ENCODE data around the gene VPS8.

VPS8 gene

GRCh38 chr3:184796551-184796950 is 15.4 kb upstream of the VPS8 start:
- DNase-seq (ENCODE audit: low read depth), result no peak
- no peak for TF ChIP-seq CTCF (conservative IDR thresholded peaks at IDR 0.05; ENCODE audit: low read depth, low read length)
- H3K4me3 ChIP-seq (ENCODE audit: low read length), result no peak overlapping the region

GRCh38 chr3:184796954-184797353 is 15.0 kb upstream of the VPS8 start:
- DNase-seq (ENCODE audit: low read depth), result no peak
- no peak for TF ChIP-seq CTCF (conservative IDR thresholded peaks at IDR 0.05; ENCODE audit: low read depth, low read length)
- no peak overlapping the region for H3K4me3 ChIP-seq (ENCODE audit: low read length)

GRCh38 chr3:184798120-184798519 is 13.8 kb upstream of the VPS8 start:
- no peak overlapping the region for H3K4me3 ChIP-seq (ENCODE audit: low read length)
- DNase-seq (ENCODE audit: low read depth), result no peak
- no peak for TF ChIP-seq CTCF (conservative IDR thresholded peaks at IDR 0.05; ENCODE audit: low read depth, low read length)

DNA sequence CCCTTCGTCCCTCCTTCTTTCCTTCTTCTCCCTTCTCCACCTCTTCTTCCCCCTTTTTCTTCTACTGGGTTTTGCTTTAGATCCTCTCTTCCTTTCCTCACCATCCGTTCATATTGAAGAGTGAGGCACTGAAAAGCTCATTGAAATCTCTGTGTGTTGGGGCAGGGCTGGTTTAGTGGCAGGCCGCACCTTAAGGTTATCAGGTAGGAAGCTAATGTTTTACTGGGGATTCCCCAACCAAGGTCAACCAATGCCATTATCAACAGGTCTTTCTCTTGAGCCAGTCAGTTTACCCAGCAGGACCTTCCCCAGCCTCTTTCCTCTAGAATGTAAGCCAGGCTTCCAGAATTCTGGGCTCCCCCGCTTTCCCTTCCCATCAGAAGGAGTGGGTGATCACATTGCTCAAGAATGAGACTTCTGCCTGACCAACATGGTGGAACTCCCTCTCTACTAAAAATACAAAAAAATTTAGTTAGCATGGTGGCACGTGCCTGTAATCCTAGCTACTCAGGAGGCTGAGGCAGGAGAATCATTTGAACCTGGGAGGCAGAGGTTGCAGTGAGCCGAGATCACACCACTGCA is 11.5 kb upstream of the VPS8 start:
- H3K4me3 ChIP-seq (ENCODE audit: low read length), result no peak overlapping the region
- DNase-seq (ENCODE audit: low read depth), result no peak
- TF ChIP-seq CTCF (conservative IDR thresholded peaks at IDR 0.05; ENCODE audit: low read depth, low read length), result no peak

DNA sequence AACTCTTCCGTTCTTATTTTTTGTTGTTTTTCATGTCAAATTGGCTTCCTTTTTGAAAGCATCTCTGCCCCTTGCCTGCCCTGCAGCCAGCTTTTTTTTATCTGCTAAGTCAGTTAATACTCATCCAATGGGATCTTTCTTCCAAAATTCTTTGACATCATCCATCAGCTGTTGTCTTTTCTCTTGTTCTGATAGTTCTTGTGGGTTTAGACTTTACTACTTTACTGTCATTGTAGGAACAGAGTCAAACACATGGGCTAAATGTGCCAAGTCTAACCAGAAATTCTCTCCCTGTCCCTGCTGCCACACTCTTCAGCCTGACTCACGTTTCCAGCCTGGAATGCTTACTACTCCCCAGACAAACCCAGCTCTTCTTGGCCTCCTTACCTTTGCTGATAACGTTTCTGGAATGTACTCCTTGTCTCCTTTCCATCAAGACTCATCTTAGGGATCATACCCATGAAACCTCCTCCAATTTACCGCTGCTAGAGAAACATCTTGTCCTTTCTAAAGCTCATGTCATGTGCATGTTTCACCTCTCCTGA is 10.7 kb upstream of the VPS8 start:
- no peak for DNase-seq (ENCODE audit: low read depth)
- no peak for TF ChIP-seq CTCF (conservative IDR thresholded peaks at IDR 0.05; ENCODE audit: low read depth, low read length)
- no peak overlapping the region for H3K4me3 ChIP-seq (ENCODE audit: low read length)

- TF ChIP-seq CTCF (conservative IDR thresholded peaks at IDR 0.05; ENCODE audit: low read depth, low read length), result no peak
- no peak for DNase-seq (ENCODE audit: low read depth)
- H3K4me3 ChIP-seq (ENCODE audit: low read length), result no peak overlapping the region
These were observed 9.8 kb upstream of the VPS8 start for GRCh38 chr3:184802150-184802549.

- no peak overlapping the region for H3K4me3 ChIP-seq (ENCODE audit: low read length)
- no peak for DNase-seq (ENCODE audit: low read depth)
- TF ChIP-seq CTCF (conservative IDR thresholded peaks at IDR 0.05; ENCODE audit: low read depth, low read length), result no peak
These were observed 7.2 kb upstream of the VPS8 start for GRCh38 chr3:184804801-184805200.

Measured in retinal pigment epithelial cell (primary cell).